Activated T-helper 2 cell treated with anti-CD3 and anti-CD28 coated beads, Interferon-gamma antibody, Interleukin-2, Interleukin-4, amounts not matched to agents 10 μg/mL and 5 μg/mL and 100 μg/mL, durations not matched to agents 14 hours and 24 hours and 36 hours (primary cell): ENCODE measurements around the gene ZNRF1. TPM values are rescaled to one million over a fixed set of nuclear protein-coding genes. Genes with fewer than 3 reads are reported as not detected.

Experiments
- DNase-seq: peaks from one replicate; pipeline ENCODE4 v3.0.0; 2021; ENCODE audit warnings: low spot score
- H3K27ac Mint-ChIP-seq: one replicate; pipeline ENCODE4 v1.8.0; 2021; ENCODE audit warnings: mixed read lengths
- H3K27me3 Mint-ChIP-seq: one replicate; pipeline ENCODE4 v1.8.0; 2021; ENCODE audit warnings: low read depth, mixed read lengths
- H3K36me3 Mint-ChIP-seq: one replicate; pipeline ENCODE4 v1.8.0; 2021; ENCODE audit warnings: low read depth, mixed read lengths
- H3K4me1 Mint-ChIP-seq: one replicate; pipeline ENCODE4 v1.8.0; 2021; ENCODE audit warnings: low read depth, mixed read lengths
- H3K4me3 Mint-ChIP-seq: one replicate; pipeline ENCODE4 v1.8.0; 2021; ENCODE audit warnings: low read depth, mild to moderate bottlenecking, moderate library complexity, mixed read lengths
- H3K9me3 Mint-ChIP-seq: one replicate; pipeline ENCODE4 v1.8.0; 2021; ENCODE audit warnings: mixed read lengths
- intact Hi-C: fragments of 100-400 bp; cut with micrococcal nuclease; formaldehyde crosslinking; loops from one replicate; pipeline ENCODE4 v1.15.1; 2023
- total RNA-seq: library from RNA; stranded (reverse); gene quantifications from 2 replicates; pipeline ENCODE4 v1.2.3, GENCODE V29; 2022

ZNRF1 gene
- total RNA-seq, 1 donor from 2014 or later = 34.8 TPM

DNA sequence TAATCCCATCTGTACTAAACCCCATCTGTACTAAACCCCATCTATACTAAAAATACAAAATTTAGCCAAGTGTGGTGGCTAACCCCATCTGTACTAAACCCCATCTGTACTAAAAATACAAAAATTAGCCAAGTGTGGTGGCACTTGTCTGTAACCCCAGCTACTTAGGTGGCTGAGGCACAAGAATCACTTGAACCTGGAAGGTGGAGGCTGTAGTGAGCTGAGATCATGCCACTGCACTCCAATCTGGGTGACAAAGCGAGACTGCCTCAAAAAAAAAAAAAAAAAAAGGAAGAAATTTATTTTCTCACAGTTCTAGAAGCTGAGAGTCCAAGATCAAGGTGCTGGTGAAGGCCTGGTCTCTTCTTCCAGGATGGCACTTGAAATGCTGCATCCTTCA, 161.6 kb downstream of the ZNRF1 start:
- no peak for DNase-seq
- Mint-ChIP-seq H3K27ac (no peak overlapping the region), H3K4me3 (no peak overlapping the region), H3K27me3 (no peaks in the 10 kb centered on the region), H3K9me3 (peaks cover 43% of the 10 kb centered on the region), H3K36me3 (peaks cover 82% of the 10 kb centered on the region), H3K4me1 (no peaks in the 10 kb centered on the region)
- intact Hi-C loops = no loop called here

Other genes starting within 250 kb of the ZNRF1 start
- gene FA2H, start 224.2 kb upstream of the ZNRF1 start, total RNA-seq = not detected in 2 replicates
- 83.9 and 92.0 TPM in 2 replicates for gene WDR59, start 13.9 kb upstream of the ZNRF1 start, total RNA-seq
- 0.41 TPM in 1 of 2 replicates, not detected in the other for gene LDHD, start 117.8 kb downstream of the ZNRF1 start, total RNA-seq
- 11.2 and 14.0 TPM in 2 replicates for gene ZFP1, start 149.5 kb downstream of the ZNRF1 start, total RNA-seq
- not detected in 2 replicates for gene CTRB2, start 208.1 kb downstream of the ZNRF1 start, total RNA-seq
- gene CTRB1, start 220.0 kb downstream of the ZNRF1 start, total RNA-seq = not detected in 2 replicates